Stimulated activated CD4-positive, alpha-beta T cell treated with anti-CD3 and anti-CD28 coated beads, Interleukin-4, amount 100 ng/mL, for 1 hour (primary cell): Measurements from ENCODE around the gene TGFB1.
"Not testable (repeated sequence)": the region's sequence is repeated elsewhere in the genome, so short reads cannot be mapped to it uniquely, and the experiment has no call there.

Experiments used
- DNase-seq: peaks from one replicate; pipeline ENCODE4 v3.0.0-alpha.2; 2020

TGFB1 gene

GRCh38 chr19:41298348-41298964 lies 55.3 kb downstream of the TGFB1 start:
- no peak for DNase-seq

GRCh38 chr19:41297628-41298347 lies 55.9 kb downstream of the TGFB1 start:
- no peak for DNase-seq

- no peak for DNase-seq
Observed at GRCh38 chr19:41296433-41296871, 57.3 kb downstream of the TGFB1 start.

GRCh38 chr19:41295499-41295898 lies 58.2 kb downstream of the TGFB1 start:
- DNase-seq: no peak

- no peak for DNase-seq
Observed at GRCh38 chr19:41294393-41294792, 59.3 kb downstream of the TGFB1 start.

- DNase-seq: not testable (repeated sequence)
Observed at GRCh38 chr19:41289814-41290213, 63.9 kb downstream of the TGFB1 start.

DNA sequence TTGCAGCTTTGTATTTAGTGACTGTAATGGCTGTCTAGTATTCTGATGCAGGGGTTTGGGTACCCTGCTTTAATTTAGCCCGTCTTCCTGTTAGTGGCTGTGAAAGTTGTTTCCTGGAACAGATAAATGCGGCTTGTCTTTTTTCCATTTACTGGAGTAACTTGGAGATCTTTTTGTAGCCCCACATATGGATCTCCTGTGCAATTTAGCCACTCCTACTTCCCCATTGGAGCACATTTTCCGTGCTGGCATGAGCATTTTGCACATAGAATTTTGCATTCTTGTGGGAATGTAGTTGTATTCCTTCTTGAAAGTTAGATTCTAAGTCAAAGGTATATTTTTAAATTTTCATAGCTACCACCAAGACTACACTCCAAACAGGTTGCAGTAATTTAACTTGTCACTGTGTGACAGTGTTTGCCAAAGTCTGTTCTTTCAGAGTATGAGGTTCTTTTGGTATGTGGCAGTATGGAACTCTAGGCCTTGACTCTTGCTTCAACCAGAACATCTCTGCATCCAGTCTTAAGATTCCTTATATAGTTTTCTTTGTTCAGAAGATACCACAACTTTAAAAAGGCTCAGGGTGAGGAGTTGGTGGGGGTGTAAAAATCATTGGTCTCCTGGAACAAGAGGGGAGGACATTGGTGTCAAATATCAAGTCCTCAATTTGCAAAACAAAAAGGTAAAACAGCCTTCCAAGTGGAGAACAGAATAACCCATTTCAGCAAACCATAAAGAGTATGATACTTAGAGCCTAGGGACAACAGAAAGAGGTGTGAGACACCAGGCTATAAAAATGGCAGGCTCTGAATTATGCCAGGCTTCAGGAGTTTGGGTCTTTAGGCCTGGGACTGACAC lies 64.8 kb downstream of the TGFB1 start:
- DNase-seq: no peak
